GM19468 (cell line): ENCODE results near the gene MBD3L1.

Experiments
- ATAC-seq: cut with Tn5 transposase; IDR thresholded peaks from one replicate; pipeline ENCODE4 v1.9.1; 2021; ENCODE audit warnings: mild to moderate bottlenecking, moderate library complexity, moderate number of reproducible peaks; ENCODE audit not compliant: unreplicated experiment; ENCODE audit errors: extremely low read depth

Gene MBD3L1

GRCh38 chr19:8877854-8878705, 45.9 kb downstream of the MBD3L1 start:
- no peak for ATAC-seq

GRCh38 chr19:8880868-8881488, 48.8 kb downstream of the MBD3L1 start:
- ATAC-seq = no peak

- ATAC-seq = no peak
Measured at GRCh38 chr19:8881512-8881911, 49.3 kb downstream of the MBD3L1 start.

GRCh38 chr19:8884416-8884815, 52.2 kb downstream of the MBD3L1 start:
- ATAC-seq = no peak

- ATAC-seq = no peak
Measured at GRCh38 chr19:8887364-8887763, 55.2 kb downstream of the MBD3L1 start.

- ATAC-seq = no peak
Measured at GRCh38 chr19:8890260-8890659, 58.1 kb downstream of the MBD3L1 start.
